HepG2 (cell line): ENCODE results near the gene PLEKHH1. TPM values are rescaled to one million over a fixed set of nuclear protein-coding genes. Genes with fewer than 3 reads are reported as not detected.

Experiments
- ATAC-seq: fragments of 200-7000 bp; cut with Tn5 transposase; 3 replicates; pipeline ENCODE4 v1.9.1; 2020; ENCODE audit warnings: mild to moderate bottlenecking, moderate library complexity
- BruUV-seq: library from RNA; stranded (reverse); fragments of 400-500 nt; replicated peaks from 2 replicates; lab custom pipeline; 2021; lab: Mats Ljungman, UMichigan
- CTCF ChIA-PET: fragments of 300-600 bp; formaldehyde crosslinking; extraction: SDS; loops from one replicate; lab custom pipeline; 2021; ENCODE audit warnings: low total read pairs, inconsistent platforms, low intra/inter-chr PET ratio; lab: Yijun Ruan, JAX
- POLR2A ChIA-PET: fragments of 350-600 bp; sonication (Branson Sonifier 250); formaldehyde crosslinking; loops from one replicate; lab custom pipeline; 2020; ENCODE audit warnings: antibody characterized with exemption, inconsistent platforms; lab: Yijun Ruan, JAX
- DNase-seq: peaks from one replicate; pipeline ENCODE4 v3.0.0-alpha.2; 2015; ENCODE audit warnings: low spot score
- FAIRE-seq: peaks from 3 replicates; lab custom pipeline; 2011; peaks lifted over from hg19 to GRCh38; lab: Jason Lieb, UNC
- H2AFZ ChIP-seq: one replicate; pipeline ENCODE4 v1.6.1; 2011; ENCODE audit warnings: low read length, inconsistent platforms
- H3K27ac ChIP-seq: fragments of 300-600 bp; 3 replicates; pipeline ENCODE4 v1.8.0; 2011; ENCODE audit warnings: mixed run types, mild to moderate bottlenecking, mixed read lengths, low read length, inconsistent platforms; ENCODE audit not compliant: insufficient read depth; ENCODE audit errors: extremely low read length
- H3K27me3 ChIP-seq, 2 experiments: fragments of 200-600 bp in 1 of 2; 2 replicates in 1 of 2; 3 replicates in 1 of 2; pipeline versions ENCODE4 v1.6.0 to v1.8.0; 2011; ENCODE audit warnings: low read length in 2 of 2, mild to moderate bottlenecking in 2 of 2, moderate library complexity in 2 of 2, inconsistent platforms in 1 of 2; ENCODE audit not compliant: insufficient read depth in 2 of 2, control insufficient read depth in 1 of 2
- H3K36me3 ChIP-seq, 2 experiments: fragments of 200-600 bp in 1 of 2; replicated peaks in 1 of 2; 2 replicates in 1 of 2; 3 replicates in 1 of 2; pipeline versions ENCODE4 v1.5.1 to v1.8.0; 2011; ENCODE audit warnings: low read length in 2 of 2, inconsistent platforms in 1 of 2; ENCODE audit not compliant: insufficient read depth in 2 of 2, control insufficient read depth in 1 of 2
- H3K4me1 ChIP-seq: 2 replicates; pipeline ENCODE4 v1.5.1; 2012; ENCODE audit warnings: low read length, inconsistent platforms; ENCODE audit not compliant: insufficient read depth
- H3K4me2 ChIP-seq: 2 replicates; pipeline ENCODE4 v1.6.0; 2011; ENCODE audit warnings: low read depth, low read length, inconsistent platforms
- H3K4me3 ChIP-seq, 3 experiments: fragments of 200-600 bp in 1 of 3; sonication (generic), shearing (Covaris generic) in 1 of 3; replicated peaks in 1 of 3; 2 replicates each; pipeline ENCODE4 v1.5.1; 2011 to 2016; ENCODE audit warnings: low read length in 3 of 3, inconsistent platforms in 2 of 3, low read depth in 2 of 3, mild to moderate bottlenecking in 2 of 3, control low read depth in 1 of 3, mixed read lengths in 1 of 3; ENCODE audit not compliant: insufficient read depth in 1 of 3
- H3K79me2 ChIP-seq: one replicate; pipeline ENCODE4 v1.6.1; 2011; ENCODE audit warnings: low read length, inconsistent platforms; ENCODE audit not compliant: insufficient read depth
- H3K9ac ChIP-seq: 2 replicates; pipeline ENCODE4 v1.6.0; 2011; ENCODE audit warnings: mild to moderate bottlenecking, low read depth, low read length, inconsistent platforms; ENCODE audit not compliant: insufficient read depth
- H3K9me3 ChIP-seq: 2 replicates; pipeline ENCODE4 v1.5.1; 2012; ENCODE audit warnings: mild to moderate bottlenecking, low read length
- H4K20me1 ChIP-seq: 2 replicates; pipeline ENCODE4 v1.6.0; 2011; ENCODE audit warnings: inconsistent platforms, mild to moderate bottlenecking, low read length, moderate library complexity; ENCODE audit not compliant: insufficient read depth
- ATF6 ChIP-seq: sonication (generic); formaldehyde crosslinking; conservative IDR thresholded peaks from 2 replicates; pipeline ENCODE4 v1.4.0; 2020; ENCODE audit warnings: missing genetic modification reagents
- GTF2F1 ChIP-seq: fragments of 150-350 bp; IDR thresholded peaks from 2 replicates; pipeline ENCODE4 v1.6.1; 2014; ENCODE audit warnings: low read length
- PHF8 ChIP-seq: sonication (generic); formaldehyde crosslinking; IDR thresholded peaks from 2 replicates; pipeline ENCODE4 v1.5.0; 2020; ENCODE audit warnings: missing genetic modification reagents
- ZNF292 ChIP-seq: sonication (generic); formaldehyde crosslinking; IDR thresholded peaks from 2 replicates; pipeline ENCODE4 v1.8.1; 2022; ENCODE audit warnings: mild to moderate bottlenecking, low read depth, missing genetic modification reagents, borderline replicate concordance
- ZNF530 ChIP-seq: sonication (generic); formaldehyde crosslinking; IDR thresholded peaks from 2 replicates; pipeline ENCODE4 v1.5.0; 2020; ENCODE audit warnings: low read depth, mild to moderate bottlenecking, missing genetic modification reagents
- ZNF629 ChIP-seq: sonication (generic); formaldehyde crosslinking; conservative IDR thresholded peaks from 2 replicates; pipeline ENCODE4 v1.5.0; 2020; ENCODE audit warnings: missing genetic modification reagents
- ZNF781 ChIP-seq: sonication (generic); formaldehyde crosslinking; IDR thresholded peaks from 2 replicates; pipeline ENCODE4 v1.5.1; 2020; ENCODE audit warnings: borderline replicate concordance, mild to moderate bottlenecking, missing genetic modification reagents; ENCODE audit errors: not compliant biosample characterization
- ZNF879 ChIP-seq: sonication (generic); formaldehyde crosslinking; IDR thresholded peaks from 2 replicates; pipeline ENCODE4 v1.8.1; 2023; ENCODE audit warnings: missing genetic modification reagents
- WGBS: methylation state at CpG from one replicate; pipeline ENCODE4 v1.1.6; 2017; ENCODE audit warnings: low lambda C conversion rate; 5-methylcytosine and 5-hydroxymethylcytosine counted together
- in situ Hi-C: cut with HindIII; loops from 2 replicates; pipeline ENCODE4 v1.10.0; 2017; ENCODE audit warnings: low pct_unique_long_range_greater_than_20kb; ENCODE audit not compliant: extremely low pct_ligation_motif_present
- intact Hi-C: fragments of 100-400 bp; cut with micrococcal nuclease; formaldehyde crosslinking; loops from one replicate; pipeline ENCODE4 v1.10.0; 2022; ENCODE audit not compliant: unreplicated experiment
- polyA plus RNA-seq, 8 experiments: library from polyadenylated mRNA; depleted of rRNA in 3 of 8; stranded (reverse) in 7 of 8; unstranded in 1 of 8; fragments of >200 nt; fragmentation: Illumina TruSeq in 4 of 8; extraction: Trizol in 4 of 8; gene quantifications; 2 replicates each; pipeline versions ENCODE4 v1.2.1 to v1.2.3, GENCODE V29; 2011 to 2016; ENCODE audit warnings: low read depth in 4 of 8, missing spikeins in 1 of 8, mixed read lengths in 1 of 8; ENCODE audit not compliant: insufficient read depth in 1 of 8
- total RNA-seq, 5 experiments: library from RNA; depleted of rRNA; stranded (reverse); fragments of >200 nt; fragmentation: Illumina TruSeq; extraction: Trizol; gene quantifications; 2 replicates each; pipeline ENCODE4 v1.2.3, GENCODE V29; 2016; ENCODE audit warnings: low read depth in 1 of 5
- TF ChIP-seq, protein P1 (sequence below): sonication (generic); formaldehyde crosslinking; IDR thresholded peaks from 2 replicates; pipeline ENCODE4 v1.4.0; 2020; ENCODE audit warnings: missing genetic modification reagents
- TF ChIP-seq, protein P2 (sequence below): sonication (generic); IDR thresholded peaks from 2 replicates; pipeline ENCODE4 v1.6.1; 2016; ENCODE audit warnings: low read depth, borderline replicate concordance

Gene PLEKHH1
- total and polyA plus RNA-seq, 2 of the 13 experiments (the other 11 are each of a cell fraction or from before 2014, with no cell fraction given), result 8.6 to 15.8 TPM

DNA sequence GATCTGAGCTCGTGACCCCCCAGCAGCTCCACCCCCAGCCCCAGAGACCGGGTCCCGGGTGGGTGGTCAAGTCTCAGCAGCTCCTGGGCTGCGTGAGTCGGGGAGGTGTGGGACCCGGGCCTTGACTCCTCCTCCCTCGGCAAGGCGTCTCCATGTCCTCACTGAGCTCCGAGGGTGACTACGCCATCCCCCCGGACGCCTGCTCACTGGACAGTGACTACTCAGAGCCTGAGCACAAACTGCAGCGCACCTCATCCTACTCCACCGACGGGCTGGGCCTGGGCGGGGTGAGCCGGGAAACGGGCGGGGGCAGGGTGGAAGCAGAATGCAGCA lies 38.9 kb downstream of the PLEKHH1 start (continued):
- TF ChIP-seq, protein P1, sequence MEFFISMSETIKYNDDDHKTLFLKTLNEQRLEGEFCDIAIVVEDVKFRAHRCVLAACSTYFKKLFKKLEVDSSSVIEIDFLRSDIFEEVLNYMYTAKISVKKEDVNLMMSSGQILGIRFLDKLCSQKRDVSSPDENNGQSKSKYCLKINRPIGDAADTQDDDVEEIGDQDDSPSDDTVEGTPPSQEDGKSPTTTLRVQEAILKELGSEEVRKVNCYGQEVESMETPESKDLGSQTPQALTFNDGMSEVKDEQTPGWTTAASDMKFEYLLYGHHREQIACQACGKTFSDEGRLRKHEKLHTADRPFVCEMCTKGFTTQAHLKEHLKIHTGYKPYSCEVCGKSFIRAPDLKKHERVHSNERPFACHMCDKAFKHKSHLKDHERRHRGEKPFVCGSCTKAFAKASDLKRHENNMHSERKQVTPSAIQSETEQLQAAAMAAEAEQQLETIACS, result no peak
- TF ChIP-seq ZNF879 (CRISPR knock-in tag), result no peak
- no peak for TF ChIP-seq PHF8 (CRISPR knock-in tag)
- no peak for TF ChIP-seq ATF6 (CRISPR knock-in tag)
- TF ChIP-seq, protein P2, sequence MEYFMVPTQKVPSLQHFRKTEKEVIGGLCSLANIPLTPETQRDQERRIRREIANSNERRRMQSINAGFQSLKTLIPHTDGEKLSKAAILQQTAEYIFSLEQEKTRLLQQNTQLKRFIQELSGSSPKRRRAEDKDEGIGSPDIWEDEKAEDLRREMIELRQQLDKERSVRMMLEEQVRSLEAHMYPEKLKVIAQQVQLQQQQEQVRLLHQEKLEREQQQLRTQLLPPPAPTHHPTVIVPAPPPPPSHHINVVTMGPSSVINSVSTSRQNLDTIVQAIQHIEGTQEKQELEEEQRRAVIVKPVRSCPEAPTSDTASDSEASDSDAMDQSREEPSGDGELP, result no peak
- no peak for TF ChIP-seq ZNF530 (CRISPR knock-in tag)
- TF ChIP-seq ZNF292 (CRISPR knock-in tag), result no peak

GRCh38 chr14:67572608-67573007 lies 39.5 kb downstream of the PLEKHH1 start:
- TF ChIP-seq ZNF781 (CRISPR knock-in tag) (no peak), ZNF629 (CRISPR knock-in tag) (peak; percentile 54; the same call in 1 of the 2 replicates), GTF2F1 (no peak)
- Histone ChIP-seq H3K79me2 (no peaks in the 10 kb centered on the region), H3K36me3 (no peaks in the 10 kb centered on the region; a peak in 1 of 5 replicates), H3K9ac (no peak overlapping the region), H3K4me2 (no peak overlapping the region), H3K9me3 (no peaks in the 10 kb centered on the region), H4K20me1 (no peaks in the 10 kb centered on the region), H3K27me3 (no peaks in the 10 kb centered on the region), H3K4me1 (peaks cover 14% of the 10 kb centered on the region), H3K4me3 (no peak overlapping the region), H2AFZ (no peak overlapping the region), H3K27ac (no peak overlapping the region)
- intact Hi-C loops (loop anchor here (5.0 kb wide), 1 partner anchor 1215 kb away; no protein-coding TSS in a partner anchor), in situ Hi-C loops (no loop called here)
- FAIRE-seq, result no peak
- no TSS peak for BruUV-seq
- ChIA-PET CTCF (interaction anchor here (2.7 kb wide), 1 partner anchor 47 kb away, joined by 25 read pairs; no protein-coding TSS in a partner anchor), POLR2A (interaction anchor here (1.4 kb wide), 1 partner anchor 40 kb away, joined by 4 read pairs; the partner anchor contains the start of gene PLEKHH1)
- ATAC-seq, result no peak
- no peak for DNase-seq
- WGBS, result 100% methylated on average over 5 of the region's 5 CpGs
